GM21515 (cell line): Measurements from ENCODE around the gene HDHD3.

Source experiments
- ATAC-seq: cut with Tn5 transposase; IDR thresholded peaks from one replicate; pipeline ENCODE4 v1.9.1; 2021; ENCODE audit not compliant: unreplicated experiment

The HDHD3 gene

GRCh38 chr9:113340011-113340699 is 36.6 kb downstream of the HDHD3 start, which contains the start of gene WDR31:
Gene WDR31 (minus strand): TSS chr9:113340275. CDS start chr9:113332022, 8,253 bp downstream.
- peak; percentile 100 for ATAC-seq

- ATAC-seq = no peak
Measured at GRCh38 chr9:113337714-113338113, 39.1 kb downstream of the HDHD3 start.

- no peak for ATAC-seq
Measured at GRCh38 chr9:113331780-113332179, 45.0 kb downstream of the HDHD3 start.

GRCh38 chr9:113328045-113328782 is 48.6 kb downstream of the HDHD3 start:
- no peak for ATAC-seq

- no peak for ATAC-seq
Measured at GRCh38 chr9:113326230-113326629, 50.6 kb downstream of the HDHD3 start.
